ENCODE measurements around the gene STAG1.

DNA sequence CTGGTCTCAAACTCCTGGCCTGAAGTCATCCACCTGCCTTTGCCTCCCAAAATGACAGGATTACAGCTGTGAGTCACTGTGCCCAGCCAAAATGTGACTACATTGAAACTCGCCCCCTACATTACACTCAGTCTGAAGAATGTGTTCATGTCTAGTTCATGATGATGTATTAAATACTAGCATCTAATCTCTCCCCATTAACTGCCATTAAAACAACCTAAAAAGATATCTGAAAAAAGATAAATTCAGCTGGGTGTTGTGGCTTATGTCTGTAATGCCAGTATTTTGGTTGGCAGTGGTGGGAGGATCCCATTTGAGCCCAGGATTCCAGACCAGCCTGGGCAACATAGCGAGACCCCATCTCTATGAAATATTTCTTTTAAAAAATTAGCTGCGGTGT lies 342.6 kb downstream of the STAG1 start:
- TF ChIP-seq, protein P1, sequence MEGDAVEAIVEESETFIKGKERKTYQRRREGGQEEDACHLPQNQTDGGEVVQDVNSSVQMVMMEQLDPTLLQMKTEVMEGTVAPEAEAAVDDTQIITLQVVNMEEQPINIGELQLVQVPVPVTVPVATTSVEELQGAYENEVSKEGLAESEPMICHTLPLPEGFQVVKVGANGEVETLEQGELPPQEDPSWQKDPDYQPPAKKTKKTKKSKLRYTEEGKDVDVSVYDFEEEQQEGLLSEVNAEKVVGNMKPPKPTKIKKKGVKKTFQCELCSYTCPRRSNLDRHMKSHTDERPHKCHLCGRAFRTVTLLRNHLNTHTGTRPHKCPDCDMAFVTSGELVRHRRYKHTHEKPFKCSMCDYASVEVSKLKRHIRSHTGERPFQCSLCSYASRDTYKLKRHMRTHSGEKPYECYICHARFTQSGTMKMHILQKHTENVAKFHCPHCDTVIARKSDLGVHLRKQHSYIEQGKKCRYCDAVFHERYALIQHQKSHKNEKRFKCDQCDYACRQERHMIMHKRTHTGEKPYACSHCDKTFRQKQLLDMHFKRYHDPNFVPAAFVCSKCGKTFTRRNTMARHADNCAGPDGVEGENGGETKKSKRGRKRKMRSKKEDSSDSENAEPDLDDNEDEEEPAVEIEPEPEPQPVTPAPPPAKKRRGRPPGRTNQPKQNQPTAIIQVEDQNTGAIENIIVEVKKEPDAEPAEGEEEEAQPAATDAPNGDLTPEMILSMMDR (IDR thresholded peaks at IDR 0.05; ENCODE audit: poor library complexity, severe bottlenecking), result no peak
- TF ChIP-seq POLR2AphosphoS5 (IDR thresholded peaks at IDR 0.05) (no peak), EZH2 (IDR thresholded peaks at IDR 0.05; ENCODE audit: borderline replicate concordance, insufficient read depth, low read length, poor library complexity, severe bottlenecking) (no peak), RAD21 (conservative IDR thresholded peaks at IDR 0.05) (no peak), EP300 (conservative IDR thresholded peaks at IDR 0.05; ENCODE audit: poor library complexity, severe bottlenecking) (no peak)

Measured in neural cell (in vitro differentiated cells).